Panc1 (cell line): ENCODE data around the gene MGAT5. TPM values are rescaled to one million over a fixed set of nuclear protein-coding genes. Genes with fewer than 3 reads are reported as not detected.

ENCODE experiments used
- ATAC-seq: fragments of 200-7000 bp; cut with Tn5 transposase; 2 replicates; pipeline ENCODE4 v1.9.1; 2020; ENCODE audit warnings: mild to moderate bottlenecking, moderate library complexity
- BruUV-seq: library from RNA; stranded (reverse); fragments of 400-500 nt; replicated peaks from 2 replicates; lab custom pipeline; 2021; lab: Mats Ljungman, UMichigan
- CTCF ChIA-PET: fragments of 300-600 bp; sonication (Branson Sonifier 250); formaldehyde crosslinking; loops from one replicate; lab custom pipeline; 2022; ENCODE audit warnings: antibody characterized with exemption; lab: Charles Lee
- POLR2A ChIA-PET: fragments of 300-600 bp; sonication (Branson Sonifier 250); formaldehyde crosslinking; loops from one replicate; lab custom pipeline; 2022; ENCODE audit warnings: antibody characterized with exemption; lab: Charles Lee
- DNase-seq: peaks from one replicate; pipeline ENCODE4 v3.0.0-alpha.2; 2010; ENCODE audit warnings: low read depth, low spot score
- H3K27ac ChIP-seq: 2 replicates; pipeline ENCODE4 v1.5.1; 2011; ENCODE audit warnings: mild to moderate bottlenecking, low read length, inconsistent platforms
- H3K27me3 ChIP-seq: fragments of 200-500 bp; sonication (Bioruptor generic); 2 replicates; pipeline ENCODE4 v1.6.0; 2014; ENCODE audit warnings: low read length, inconsistent platforms; ENCODE audit not compliant: control insufficient read depth, insufficient read depth
- H3K36me3 ChIP-seq: fragments of 200-500 bp; sonication (Bioruptor generic); 2 replicates; pipeline ENCODE4 v1.5.1; 2014; ENCODE audit warnings: inconsistent platforms, mild to moderate bottlenecking, low read length, moderate library complexity; ENCODE audit not compliant: control insufficient read depth, insufficient read depth
- H3K4me1 ChIP-seq: 2 replicates; pipeline ENCODE4 v1.5.1; 2011; ENCODE audit warnings: inconsistent platforms, mild to moderate bottlenecking, low read length, moderate library complexity; ENCODE audit not compliant: control insufficient read depth, insufficient read depth
- H3K4me3 ChIP-seq, 2 experiments: 2 replicates each; pipeline ENCODE4 v1.5.1; 2011 to 2012; ENCODE audit warnings: low read depth in 2 of 2, low read length in 2 of 2, mild to moderate bottlenecking in 2 of 2, inconsistent platforms in 1 of 2, moderate library complexity in 1 of 2
- H3K9me3 ChIP-seq: fragments of 200-500 bp; sonication (Bioruptor generic); 2 replicates; pipeline ENCODE4 v1.5.1; 2014; ENCODE audit warnings: low read depth, mild to moderate bottlenecking, inconsistent platforms, low read length, moderate library complexity; ENCODE audit not compliant: control insufficient read depth, insufficient read depth
- POLR2AphosphoS5 ChIP-seq: IDR thresholded peaks from 2 replicates; pipeline ENCODE4 v1.6.1; 2012; ENCODE audit warnings: mild to moderate bottlenecking, low read depth, low read length, moderate library complexity
- SIN3A ChIP-seq: IDR thresholded peaks from 2 replicates; pipeline ENCODE4 v1.6.1; 2012; ENCODE audit warnings: low read depth, mild to moderate bottlenecking, low read length, moderate library complexity, borderline replicate concordance; ENCODE audit not compliant: insufficient read depth
- TCF7L2 ChIP-seq: IDR thresholded peaks from 2 replicates; pipeline ENCODE4 v1.6.1; 2011; ENCODE audit warnings: mild to moderate bottlenecking, low read depth, low read length, inconsistent platforms
- in situ Hi-C: cut with HindIII; loops from 2 replicates; pipeline ENCODE4 v1.10.0; 2016; ENCODE audit warnings: low sequenced_read_pairs, low pct_unique_long_range_greater_than_20kb
- intact Hi-C: fragments of 100-400 bp; cut with micrococcal nuclease; formaldehyde crosslinking; loops from one replicate; pipeline ENCODE4 v1.10.0; 2022; ENCODE audit not compliant: unreplicated experiment
- total RNA-seq: library from RNA; stranded (reverse); gene quantifications from one replicate; pipeline ENCODE4 v1.2.1, GENCODE V29; 2021; ENCODE audit not compliant: unreplicated experiment
- TF ChIP-seq, protein P1 (sequence below): fragments of 450-650 bp; IDR thresholded peaks from 2 replicates; pipeline ENCODE4 v1.5.1; 2017; ENCODE audit warnings: mild to moderate bottlenecking
- TF ChIP-seq, protein P2 (sequence below), 2 experiments: IDR thresholded peaks; 2 replicates each; pipeline ENCODE4 v1.6.1; 2011 to 2012; ENCODE audit warnings: low read depth in 2 of 2, control low read depth in 1 of 2, low read length in 1 of 2, mild to moderate bottlenecking in 1 of 2, moderate library complexity in 1 of 2; ENCODE audit not compliant: insufficient read depth in 1 of 2

Gene MGAT5
- total RNA-seq, 1 experiment from 2014 or later = 22.1 TPM

- Histone ChIP-seq H3K4me1 (no peaks in the 10 kb centered on the region), H3K27ac (no peak overlapping the region), H3K9me3 (no peaks in the 10 kb centered on the region), H3K36me3 (no peaks in the 10 kb centered on the region), H3K4me3 (no peak overlapping the region), H3K27me3 (no peaks in the 10 kb centered on the region; the same call in none of the 2 replicates)
- in situ Hi-C loops = no loop called here
- ATAC-seq = no peak
- CTCF ChIA-PET = no interaction called here
- BruUV-seq = no TSS peak
- TF ChIP-seq POLR2AphosphoS5 = no peak
- TF ChIP-seq, protein P1, sequence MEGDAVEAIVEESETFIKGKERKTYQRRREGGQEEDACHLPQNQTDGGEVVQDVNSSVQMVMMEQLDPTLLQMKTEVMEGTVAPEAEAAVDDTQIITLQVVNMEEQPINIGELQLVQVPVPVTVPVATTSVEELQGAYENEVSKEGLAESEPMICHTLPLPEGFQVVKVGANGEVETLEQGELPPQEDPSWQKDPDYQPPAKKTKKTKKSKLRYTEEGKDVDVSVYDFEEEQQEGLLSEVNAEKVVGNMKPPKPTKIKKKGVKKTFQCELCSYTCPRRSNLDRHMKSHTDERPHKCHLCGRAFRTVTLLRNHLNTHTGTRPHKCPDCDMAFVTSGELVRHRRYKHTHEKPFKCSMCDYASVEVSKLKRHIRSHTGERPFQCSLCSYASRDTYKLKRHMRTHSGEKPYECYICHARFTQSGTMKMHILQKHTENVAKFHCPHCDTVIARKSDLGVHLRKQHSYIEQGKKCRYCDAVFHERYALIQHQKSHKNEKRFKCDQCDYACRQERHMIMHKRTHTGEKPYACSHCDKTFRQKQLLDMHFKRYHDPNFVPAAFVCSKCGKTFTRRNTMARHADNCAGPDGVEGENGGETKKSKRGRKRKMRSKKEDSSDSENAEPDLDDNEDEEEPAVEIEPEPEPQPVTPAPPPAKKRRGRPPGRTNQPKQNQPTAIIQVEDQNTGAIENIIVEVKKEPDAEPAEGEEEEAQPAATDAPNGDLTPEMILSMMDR = no peak
- TF ChIP-seq SIN3A = no peak
- no peak for TF ChIP-seq TCF7L2
- TF ChIP-seq, protein P2, sequence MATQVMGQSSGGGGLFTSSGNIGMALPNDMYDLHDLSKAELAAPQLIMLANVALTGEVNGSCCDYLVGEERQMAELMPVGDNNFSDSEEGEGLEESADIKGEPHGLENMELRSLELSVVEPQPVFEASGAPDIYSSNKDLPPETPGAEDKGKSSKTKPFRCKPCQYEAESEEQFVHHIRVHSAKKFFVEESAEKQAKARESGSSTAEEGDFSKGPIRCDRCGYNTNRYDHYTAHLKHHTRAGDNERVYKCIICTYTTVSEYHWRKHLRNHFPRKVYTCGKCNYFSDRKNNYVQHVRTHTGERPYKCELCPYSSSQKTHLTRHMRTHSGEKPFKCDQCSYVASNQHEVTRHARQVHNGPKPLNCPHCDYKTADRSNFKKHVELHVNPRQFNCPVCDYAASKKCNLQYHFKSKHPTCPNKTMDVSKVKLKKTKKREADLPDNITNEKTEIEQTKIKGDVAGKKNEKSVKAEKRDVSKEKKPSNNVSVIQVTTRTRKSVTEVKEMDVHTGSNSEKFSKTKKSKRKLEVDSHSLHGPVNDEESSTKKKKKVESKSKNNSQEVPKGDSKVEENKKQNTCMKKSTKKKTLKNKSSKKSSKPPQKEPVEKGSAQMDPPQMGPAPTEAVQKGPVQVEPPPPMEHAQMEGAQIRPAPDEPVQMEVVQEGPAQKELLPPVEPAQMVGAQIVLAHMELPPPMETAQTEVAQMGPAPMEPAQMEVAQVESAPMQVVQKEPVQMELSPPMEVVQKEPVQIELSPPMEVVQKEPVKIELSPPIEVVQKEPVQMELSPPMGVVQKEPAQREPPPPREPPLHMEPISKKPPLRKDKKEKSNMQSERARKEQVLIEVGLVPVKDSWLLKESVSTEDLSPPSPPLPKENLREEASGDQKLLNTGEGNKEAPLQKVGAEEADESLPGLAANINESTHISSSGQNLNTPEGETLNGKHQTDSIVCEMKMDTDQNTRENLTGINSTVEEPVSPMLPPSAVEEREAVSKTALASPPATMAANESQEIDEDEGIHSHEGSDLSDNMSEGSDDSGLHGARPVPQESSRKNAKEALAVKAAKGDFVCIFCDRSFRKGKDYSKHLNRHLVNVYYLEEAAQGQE (IDR thresholded peaks at IDR 0.05; ENCODE audit: insufficient read depth in 1 of 2, low read depth in 2 of 2, low read length in 1 of 2) = no peak
- no peak for DNase-seq
- intact Hi-C loops = no loop called here
- POLR2A ChIA-PET = no interaction called here
Measured at GRCh38 chr2:134501476-134502091, 247.7 kb downstream of the MGAT5 start.

GRCh38 chr2:134502104-134502503, 248.2 kb downstream of the MGAT5 start:
- H3K27me3 ChIP-seq = no peaks in the 10 kb centered on the region; the same call in none of the 2 replicates
- DNase-seq (no peak), ATAC-seq (no peak)
- POLR2A ChIA-PET = no interaction called here
- TF ChIP-seq SIN3A = no peak
- TF ChIP-seq, protein P1 = no peak
- H3K4me1 ChIP-seq = no peaks in the 10 kb centered on the region
- no peaks in the 10 kb centered on the region for H3K36me3 ChIP-seq
- H3K9me3 ChIP-seq = no peaks in the 10 kb centered on the region
- no TSS peak for BruUV-seq
- intact Hi-C loops = no loop called here
- H3K27ac ChIP-seq = no peak overlapping the region
- CTCF ChIA-PET = no interaction called here
- H3K4me3 ChIP-seq = no peak overlapping the region
- in situ Hi-C loops = no loop called here
